Measurements from ENCODE around the gene BID. TPM values are rescaled to one million over a fixed set of nuclear protein-coding genes. Genes with fewer than 3 reads are reported as not detected.
"Not testable (repeated sequence)": the region's sequence is repeated elsewhere in the genome, so short reads cannot be mapped to it uniquely, and the experiment has no call there.

The BID gene
- total and polyA plus RNA-seq, 2 of the 8 experiments (the other 6 are each of a cell fraction or from before 2014, with no cell fraction given) = 39.3 to 114 TPM

- not testable (repeated sequence) for H4K91ac ChIP-seq (replicated peaks; ENCODE audit: insufficient read length, low read length); H3K9me3 ChIP-seq (ENCODE audit: insufficient read depth in 2 of 2, low read depth in 1 of 2, low read length in 1 of 2); H4K5ac ChIP-seq (ENCODE audit: insufficient read length, low read depth, low read length); FAIRE-seq; H4K8ac ChIP-seq (ENCODE audit: extremely low read depth, insufficient read depth, low read length); H3K9ac ChIP-seq (replicated peaks in 1 of 4; ENCODE audit: extremely low read depth in 1 of 4, low read depth in 3 of 4, low read length in 3 of 4); H3K4me2 ChIP-seq (ENCODE audit: insufficient read depth in 1 of 2, low read depth in 2 of 2, low read length in 2 of 2); H2BK15ac ChIP-seq (ENCODE audit: low read length); DNase-seq (ENCODE audit: low read depth in 1 of 2, low spot score in 2 of 2); H3K56ac ChIP-seq (replicated peaks; ENCODE audit: insufficient read length, low read depth, low read length); H3K4ac ChIP-seq (replicated peaks; ENCODE audit: insufficient read length, low read depth, low read length); H2BK12ac ChIP-seq (ENCODE audit: low read depth, low read length); H2BK20ac ChIP-seq (ENCODE audit: low read length); H2AK5ac ChIP-seq (ENCODE audit: low read depth, low read length); H3K27me3 ChIP-seq (replicated peaks in 1 of 4; ENCODE audit: control insufficient read depth in 3 of 4, extremely low read depth in 1 of 4, insufficient read depth in 3 of 4, low read length in 3 of 4); H3K79me1 ChIP-seq (ENCODE audit: low read depth, low read length); H3K27ac ChIP-seq (ENCODE audit: low read depth, low read length); H3K23ac ChIP-seq (ENCODE audit: insufficient read length); H2BK120ac ChIP-seq (replicated peaks; ENCODE audit: low read depth, low read length); H3K23me2 ChIP-seq (ENCODE audit: low read depth, low read length); H2AFZ ChIP-seq (ENCODE audit: low read length); H3K36me3 ChIP-seq (ENCODE audit: control insufficient read depth in 2 of 4, insufficient read depth in 4 of 4, low read length in 3 of 4); H2BK5ac ChIP-seq (ENCODE audit: low read depth, low read length); H4K20me1 ChIP-seq (replicated peaks in 1 of 2; ENCODE audit: control insufficient read depth in 1 of 2, insufficient read depth in 2 of 2, low read length in 2 of 2); H3K4me1 ChIP-seq (replicated peaks in 1 of 4; ENCODE audit: control insufficient read depth in 3 of 4, insufficient read depth in 4 of 4, low read length in 3 of 4); H3K18ac ChIP-seq (ENCODE audit: extremely low read depth, low read length); H3K4me3 ChIP-seq (ENCODE audit: extremely low read depth in 1 of 4, insufficient read depth in 2 of 4, low read depth in 3 of 4, low read length in 4 of 4); H3K14ac ChIP-seq (ENCODE audit: insufficient read length)
- CTCF ChIA-PET (ENCODE audit: partially characterized antibody) = interaction anchor here (0.8 to 2.2 kb wide), 9 partner anchors 10 to 26 kb away, joined by 3 to 10 read pairs (median 4); no protein-coding TSS in a partner anchor
- peaks cover 0 to 38% of the 10 kb centered on the region in 2 experiments; a peak in 2 of 4 replicates for H3K79me2 ChIP-seq (ENCODE audit: control insufficient read depth in 1 of 2, insufficient read depth in 2 of 2, low read length in 2 of 2)
- WGBS, 2 experiments (ENCODE audit: extremely low coverage in 1 of 2, insufficient coverage in 1 of 2, insufficient read length in 1 of 2, insufficient replicate concordance in 2 of 2, low coverage in 1 of 2, low lambda C conversion rate in 2 of 2, missing lambda C conversion rate in 1 of 2) = 85% methylated on average over 5 of the region's 5 CpGs; no CpG with 5 or more reads in 1 of the 2 experiments
- POLR2A ChIA-PET (ENCODE audit: partially characterized antibody) = interaction anchor here (1.4 kb wide), 1 partner anchor 22 kb away, joined by 5 read pairs; no protein-coding TSS in a partner anchor
Measured at GRCh38 chr22:17764852-17765251, 9.4 kb downstream of the BID start.
